ENCODE data around the gene NCKAP5.

The NCKAP5 gene

GRCh38 chr2:132670496-132671150, 897.6 kb downstream of the NCKAP5 start:
- DNase-seq, result no peak

- DNase-seq, result no peak
Observed at GRCh38 chr2:132669908-132670495, 898.3 kb downstream of the NCKAP5 start, which contains the start of gene LYPD1. TSS of gene LYPD1 (minus strand) at chr2:132670205. CDS start at chr2:132669932, 273 bp downstream.

- no peak for DNase-seq
Observed at GRCh38 chr2:132668987-132669907, 899.0 kb downstream of the NCKAP5 start.

- no peak for DNase-seq
Observed at GRCh38 chr2:132668189-132668823, 900.0 kb downstream of the NCKAP5 start.

- no peak for DNase-seq
Observed at GRCh38 chr2:132667706-132668105, 900.6 kb downstream of the NCKAP5 start.

- DNase-seq, result no peak
Observed at GRCh38 chr2:132665401-132666140, 902.7 kb downstream of the NCKAP5 start.

- DNase-seq, result no peak
Observed at GRCh38 chr2:132664096-132664495, 904.2 kb downstream of the NCKAP5 start.

- DNase-seq, result no peak
Observed at GRCh38 chr2:132662732-132663131, 905.5 kb downstream of the NCKAP5 start.

GRCh38 chr2:132659331-132659730, 908.9 kb downstream of the NCKAP5 start:
- DNase-seq, result no peak

GRCh38 chr2:132656266-132656975, 911.8 kb downstream of the NCKAP5 start:
- no peak for DNase-seq

GRCh38 chr2:132654968-132655367, 913.3 kb downstream of the NCKAP5 start:
- DNase-seq, result no peak

GRCh38 chr2:132654335-132654734, 913.9 kb downstream of the NCKAP5 start:
- DNase-seq, result no peak

GRCh38 chr2:132652474-132652873, 915.8 kb downstream of the NCKAP5 start:
- no peak for DNase-seq

GRCh38 chr2:132651115-132652045, 916.9 kb downstream of the NCKAP5 start:
- no peak for DNase-seq

GRCh38 chr2:132646540-132647108, 921.6 kb downstream of the NCKAP5 start:
- no peak for DNase-seq

- no peak for DNase-seq
Observed at GRCh38 chr2:132645722-132646539, 922.3 kb downstream of the NCKAP5 start.

- no peak for DNase-seq
Observed at GRCh38 chr2:132645176-132645575, 923.1 kb downstream of the NCKAP5 start.

GRCh38 chr2:132642415-132642814, 925.8 kb downstream of the NCKAP5 start:
- no peak for DNase-seq

- no peak for DNase-seq
Observed at GRCh38 chr2:132641819-132642218, 926.4 kb downstream of the NCKAP5 start.
